Type B pancreatic cell (in vitro differentiated cells): ENCODE data around the gene ARMS2. TPM values are rescaled to one million over a fixed set of nuclear protein-coding genes. Genes with fewer than 3 reads are reported as not detected.

Experiments
- DNase-seq: peaks from one replicate; pipeline ENCODE4 v3.0.0; 2021; ENCODE audit warnings: mixed read lengths; ENCODE audit not compliant: unreplicated experiment; ENCODE audit errors: extremely low spot score
- H3K27ac Mint-ChIP-seq: 2 replicates; pipeline ENCODE4 v1.8.0; 2021; ENCODE audit warnings: mild to moderate bottlenecking, mixed read lengths
- H3K27me3 Mint-ChIP-seq: 2 replicates; pipeline ENCODE4 v1.8.0; 2021; ENCODE audit warnings: mixed read lengths
- H3K36me3 Mint-ChIP-seq: 2 replicates; pipeline ENCODE4 v1.8.0; 2021; ENCODE audit warnings: mixed read lengths
- H3K4me1 Mint-ChIP-seq: one replicate; pipeline ENCODE4 v1.8.0; 2021; ENCODE audit warnings: mixed read lengths; ENCODE audit not compliant: unreplicated experiment
- H3K4me3 Mint-ChIP-seq: 2 replicates; pipeline ENCODE4 v1.8.0; 2021; ENCODE audit warnings: mild to moderate bottlenecking, mixed read lengths
- H3K9me3 Mint-ChIP-seq: 2 replicates; pipeline ENCODE4 v1.8.0; 2021; ENCODE audit warnings: mixed read lengths
- CTCF ChIP-seq: fragments of 200-600 bp; sonication (generic); conservative IDR thresholded peaks from 2 replicates; pipeline ENCODE4 v1.5.0; 2021; ENCODE audit warnings: antibody characterized with exemption, mild to moderate bottlenecking
- total RNA-seq: library from RNA; stranded (reverse); gene quantifications from 2 replicates; pipeline ENCODE4 v1.2.1, GENCODE V29; 2021; ENCODE audit warnings: low replicate concordance

ARMS2 gene
- total RNA-seq, 1 donor from 2014 or later: not detected

- Mint-ChIP-seq H3K27me3 (peaks cover 12% of the 10 kb centered on the region), H3K36me3 (no peaks in the 10 kb centered on the region), H3K27ac (no peak overlapping the region), H3K9me3 (no peaks in the 10 kb centered on the region), H3K4me1 (peaks cover 29% of the 10 kb centered on the region), H3K4me3 (no peak overlapping the region)
- no peak for DNase-seq
- no peak for TF ChIP-seq CTCF
Observed at GRCh38 chr10:122497241-122497640, 42.8 kb downstream of the ARMS2 start.

- Mint-ChIP-seq H3K9me3 (no peaks in the 10 kb centered on the region), H3K27ac (no peak overlapping the region), H3K36me3 (no peaks in the 10 kb centered on the region), H3K4me1 (peaks cover 22% of the 10 kb centered on the region), H3K4me3 (no peak overlapping the region), H3K27me3 (peaks cover 5% of the 10 kb centered on the region)
- no peak for DNase-seq
- TF ChIP-seq CTCF: no peak
Observed at GRCh38 chr10:122498521-122498920, 44.1 kb downstream of the ARMS2 start.

- Mint-ChIP-seq H3K4me1 (peaks cover 20% of the 10 kb centered on the region), H3K27ac (no peak overlapping the region), H3K27me3 (peaks cover 5% of the 10 kb centered on the region), H3K9me3 (no peaks in the 10 kb centered on the region), H3K36me3 (no peaks in the 10 kb centered on the region), H3K4me3 (no peak overlapping the region)
- no peak for TF ChIP-seq CTCF
- DNase-seq: no peak
Observed at GRCh38 chr10:122499012-122499411, 44.6 kb downstream of the ARMS2 start.

- no peak for TF ChIP-seq CTCF
- Mint-ChIP-seq H3K27me3 (peaks cover 5% of the 10 kb centered on the region), H3K9me3 (no peaks in the 10 kb centered on the region), H3K4me3 (no peak overlapping the region), H3K27ac (no peak overlapping the region), H3K36me3 (no peaks in the 10 kb centered on the region), H3K4me1 (peaks cover 18% of the 10 kb centered on the region)
- no peak for DNase-seq
Observed at GRCh38 chr10:122499491-122499941, 45.1 kb downstream of the ARMS2 start.

- H3K27ac Mint-ChIP-seq: no peak overlapping the region
- peaks cover 14% of the 10 kb centered on the region for H3K4me1 Mint-ChIP-seq
- no peaks in the 10 kb centered on the region for H3K36me3 Mint-ChIP-seq
- TF ChIP-seq CTCF: no peak
- DNase-seq: no peak
- peaks cover 5% of the 10 kb centered on the region for H3K27me3 Mint-ChIP-seq
- no peak overlapping the region for H3K4me3 Mint-ChIP-seq
- no peaks in the 10 kb centered on the region for H3K9me3 Mint-ChIP-seq
Observed at GRCh38 chr10:122500194-122500593, 45.7 kb downstream of the ARMS2 start.

DNA sequence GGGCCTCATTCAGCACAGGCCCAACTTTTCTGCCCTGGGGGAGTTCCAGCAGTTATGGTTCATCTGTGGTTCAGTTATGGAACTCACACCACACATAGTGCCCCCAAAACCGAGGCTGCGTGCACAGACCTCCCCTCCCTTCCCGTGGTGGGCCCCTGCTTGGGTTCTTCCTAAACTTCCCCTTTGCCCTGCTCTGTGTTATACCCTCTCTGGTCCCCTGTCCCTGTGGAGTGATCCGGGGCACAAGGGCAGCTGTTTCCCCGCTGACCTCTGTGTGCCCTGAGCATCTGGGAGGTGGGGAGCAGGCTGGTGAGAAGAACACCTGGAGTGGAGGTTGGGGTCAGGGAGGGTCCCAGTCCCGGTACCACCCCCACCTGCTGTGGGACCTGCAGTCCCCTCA, 46.3 kb downstream of the ARMS2 start:
- H3K36me3 Mint-ChIP-seq: no peaks in the 10 kb centered on the region
- peaks cover 5% of the 10 kb centered on the region for H3K27me3 Mint-ChIP-seq
- H3K27ac Mint-ChIP-seq: no peak overlapping the region
- no peak overlapping the region for H3K4me3 Mint-ChIP-seq
- peaks cover 11% of the 10 kb centered on the region for H3K4me1 Mint-ChIP-seq
- TF ChIP-seq CTCF: no peak
- no peaks in the 10 kb centered on the region for H3K9me3 Mint-ChIP-seq
- no peak for DNase-seq
